HG03520 (cell line): ENCODE measurements around the gene KLC3.
A peak's percentile ranks its signal among the peaks of the same experiment; 100 is the strongest.

ENCODE experiments used
- ATAC-seq: cut with Tn5 transposase; IDR thresholded peaks from one replicate; pipeline ENCODE4 v1.9.1; 2021; ENCODE audit warnings: mild to moderate bottlenecking, moderate library complexity; ENCODE audit not compliant: unreplicated experiment

Gene KLC3

GRCh38 chr19:45368127-45368526 is 27.6 kb downstream of the KLC3 start:
- no peak for ATAC-seq

GRCh38 chr19:45368737-45369340 is 28.3 kb downstream of the KLC3 start:
- no peak for ATAC-seq

GRCh38 chr19:45370410-45371204 is 30.1 kb downstream of the KLC3 start, which contains the start of gene ERCC2:
TSS of gene ERCC2 (minus strand) at chr19:45370573. CDS start at chr19:45370540, 33 bp downstream.
- peak; percentile 94 for ATAC-seq

GRCh38 chr19:45376045-45376724 is 35.6 kb downstream of the KLC3 start:
- ATAC-seq: no peak

GRCh38 chr19:45380107-45380506 is 39.6 kb downstream of the KLC3 start:
- no peak for ATAC-seq

- ATAC-seq: no peak
Observed at GRCh38 chr19:45382426-45382825, 41.9 kb downstream of the KLC3 start.

- ATAC-seq: no peak
Observed at GRCh38 chr19:45385392-45386221, 45.1 kb downstream of the KLC3 start.

GRCh38 chr19:45391346-45391745 is 50.8 kb downstream of the KLC3 start:
- ATAC-seq: no peak

GRCh38 chr19:45391871-45392665 is 51.5 kb downstream of the KLC3 start:
- no peak for ATAC-seq

GRCh38 chr19:45395821-45396617 is 55.5 kb downstream of the KLC3 start:
- ATAC-seq: no peak

- no peak for ATAC-seq
Observed at GRCh38 chr19:45400192-45400591, 59.6 kb downstream of the KLC3 start.
